NCI-H146 treated with DMSO at 0.1 percent for 48 hours (cell line): ENCODE data around the gene IRF2.

Experiments
- DNase-seq: peaks from one replicate; lab custom pipeline; 2025; ENCODE audit not compliant: unreplicated experiment; lab: John Stamatoyannopoulos, UW

The IRF2 gene

DNA sequence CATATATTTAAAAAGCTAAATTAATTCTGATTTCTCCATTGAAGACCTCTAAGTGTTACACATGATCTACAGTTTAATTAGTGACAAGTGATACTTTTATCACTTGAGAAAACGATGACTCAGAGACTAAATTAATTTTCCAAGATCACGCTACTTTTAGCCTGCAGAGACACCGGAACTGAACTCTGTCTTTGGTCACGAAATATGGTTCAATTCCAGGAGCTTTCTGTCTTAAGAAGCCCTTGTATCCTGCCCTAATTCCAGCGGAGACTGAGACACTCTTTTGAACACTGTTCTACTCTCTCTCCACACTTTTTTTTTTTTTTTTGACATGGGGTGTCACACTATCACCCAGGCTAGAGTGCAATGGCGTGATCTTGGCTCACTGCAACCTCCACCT, 63.6 kb downstream of the IRF2 start:
- DNase-seq: no peak

DNA sequence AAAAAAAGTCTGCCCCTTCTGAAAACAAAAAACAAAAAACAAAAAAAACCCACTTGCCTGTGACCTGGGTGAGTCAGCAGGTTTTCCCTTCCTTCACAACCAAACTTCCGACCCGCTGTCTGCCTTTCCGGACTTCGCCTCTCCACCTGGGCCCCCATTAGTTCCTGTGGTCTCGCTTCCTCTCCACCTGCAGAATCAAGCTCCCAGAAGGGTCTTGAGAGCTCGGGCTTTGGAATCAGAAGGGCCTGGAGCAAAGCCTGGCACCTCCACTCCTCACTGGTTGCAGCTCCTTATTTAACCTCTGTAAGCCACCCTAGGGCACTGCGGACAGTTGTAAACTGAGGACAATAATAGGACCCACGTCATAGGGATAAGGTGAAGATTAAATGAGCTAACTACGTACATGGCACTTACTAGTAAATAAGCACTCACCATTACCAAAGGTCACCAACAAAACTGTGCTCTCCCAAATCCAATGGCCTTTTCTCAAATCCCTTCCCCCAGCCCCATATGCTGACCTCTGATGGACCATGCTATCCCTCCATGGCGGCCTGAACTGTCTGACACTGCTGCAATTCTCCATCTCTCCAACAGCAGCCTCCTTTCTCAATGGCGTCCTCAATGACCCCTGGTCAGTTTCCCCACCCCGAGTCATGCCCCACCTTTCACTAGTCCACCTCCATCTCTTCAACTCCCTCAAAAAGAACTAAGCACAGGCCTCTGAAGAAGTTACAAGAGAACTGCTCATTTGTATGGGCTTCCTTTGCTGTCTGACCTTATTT, 64.2 kb downstream of the IRF2 start:
- DNase-seq: no peak

- no peak for DNase-seq
Measured at GRCh38 chr4:184409502-184409901, 64.8 kb downstream of the IRF2 start.

- no peak for DNase-seq
Measured at GRCh38 chr4:184408684-184409081, 65.7 kb downstream of the IRF2 start.

GRCh38 chr4:184408021-184408683, 66.2 kb downstream of the IRF2 start:
- DNase-seq: no peak

GRCh38 chr4:184406958-184407391, 67.4 kb downstream of the IRF2 start:
- DNase-seq: no peak

DNA sequence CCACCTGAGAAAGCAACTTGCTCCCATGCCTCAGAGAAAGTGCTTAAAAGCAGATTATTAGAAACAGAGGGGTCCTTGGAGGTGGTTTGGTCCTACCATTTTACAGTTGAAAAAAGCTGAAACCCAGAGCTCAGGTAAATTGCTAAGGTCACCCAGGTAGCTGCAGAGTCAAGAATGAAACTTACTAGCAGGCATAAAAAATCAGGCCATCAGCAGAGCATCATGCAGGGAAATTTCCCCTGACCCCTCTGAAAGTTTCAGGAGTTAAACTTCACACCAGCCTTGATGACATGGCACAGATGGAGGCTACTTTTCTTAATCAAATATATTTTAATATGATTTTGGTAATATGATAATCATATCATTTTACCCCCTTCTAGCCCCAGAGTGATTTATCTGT, 70.3 kb downstream of the IRF2 start:
- DNase-seq: no peak

DNA sequence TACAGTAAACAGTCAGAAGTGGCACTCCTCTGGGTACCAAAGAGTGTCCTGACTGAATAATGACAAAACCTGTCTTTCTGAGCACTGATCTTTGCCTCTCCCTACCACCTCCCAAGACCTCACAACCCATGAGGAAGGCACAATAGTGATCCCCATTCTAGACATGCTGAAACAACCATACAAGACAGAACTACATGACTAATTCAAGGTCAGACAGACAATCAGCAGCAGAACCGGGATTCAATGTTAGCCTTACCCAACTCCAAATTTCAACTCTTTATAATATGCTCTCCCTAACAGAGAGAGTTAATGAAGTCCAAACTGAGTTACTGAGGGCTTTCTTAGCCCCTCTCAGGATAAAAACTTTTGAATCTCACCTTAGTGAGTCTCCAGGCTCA, 71.0 kb downstream of the IRF2 start:
- DNase-seq: no peak

- DNase-seq: no peak
Measured at GRCh38 chr4:184402740-184403383, 71.5 kb downstream of the IRF2 start.

DNA sequence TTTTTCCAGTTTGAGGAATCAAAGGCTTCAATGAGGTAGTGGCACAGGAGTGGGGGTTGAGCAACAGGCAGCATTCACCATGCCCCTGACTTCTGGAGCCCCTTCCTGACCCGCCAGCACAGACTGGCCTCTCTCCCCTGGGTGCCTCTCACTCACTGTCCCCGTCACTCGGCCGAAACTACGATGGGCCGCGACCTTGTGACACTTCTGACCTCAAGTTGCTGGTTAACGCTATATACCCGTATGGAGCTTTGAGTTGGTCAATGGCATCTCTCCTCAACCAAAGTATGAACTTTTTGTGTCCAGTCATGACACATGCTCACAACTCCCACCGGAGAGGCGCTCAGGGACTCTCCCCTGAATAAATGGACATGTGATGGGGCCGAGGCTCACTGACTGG, 72.1 kb downstream of the IRF2 start:
- DNase-seq: no peak

DNA sequence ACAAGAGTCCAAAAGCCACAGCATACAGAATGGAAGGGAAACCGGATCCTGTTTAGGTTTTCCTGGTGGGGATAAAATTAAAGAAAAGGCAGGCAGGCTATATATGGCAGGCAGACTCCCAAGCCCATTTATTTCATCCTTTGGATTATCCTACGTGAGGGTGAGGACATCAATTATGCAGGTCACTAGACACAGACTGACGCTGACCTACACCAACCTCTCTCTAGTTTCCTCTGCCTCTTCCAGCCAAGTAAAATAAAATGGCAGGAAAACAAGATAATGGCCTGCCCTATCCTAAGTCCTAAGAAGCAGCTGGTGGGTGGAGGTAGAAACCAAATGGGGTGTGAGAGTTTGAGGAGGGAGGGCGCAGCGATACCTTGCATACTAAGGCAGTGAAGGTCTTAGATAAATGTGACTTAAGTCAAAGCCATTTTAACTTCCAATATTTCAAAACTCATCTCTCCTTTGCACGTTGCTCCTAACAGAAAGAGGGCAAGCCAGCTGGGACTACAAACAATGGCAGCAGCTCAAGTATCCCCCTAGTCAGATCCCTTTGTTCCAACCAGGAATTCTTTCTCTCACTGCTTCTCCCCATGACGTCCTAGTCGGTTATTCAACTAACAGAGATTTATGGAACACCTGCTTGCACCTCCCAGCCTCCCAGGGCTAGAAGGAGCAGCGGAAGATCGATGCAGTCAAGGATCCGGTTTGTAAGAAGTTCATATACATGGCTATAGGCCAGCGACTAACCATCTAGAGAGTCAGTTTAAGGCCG, 72.8 kb downstream of the IRF2 start:
- peak; percentile 58 for DNase-seq

- no peak for DNase-seq
Measured at GRCh38 chr4:184400891-184401290, 73.5 kb downstream of the IRF2 start.

GRCh38 chr4:184400375-184400870, 73.9 kb downstream of the IRF2 start:
- no peak for DNase-seq

DNA sequence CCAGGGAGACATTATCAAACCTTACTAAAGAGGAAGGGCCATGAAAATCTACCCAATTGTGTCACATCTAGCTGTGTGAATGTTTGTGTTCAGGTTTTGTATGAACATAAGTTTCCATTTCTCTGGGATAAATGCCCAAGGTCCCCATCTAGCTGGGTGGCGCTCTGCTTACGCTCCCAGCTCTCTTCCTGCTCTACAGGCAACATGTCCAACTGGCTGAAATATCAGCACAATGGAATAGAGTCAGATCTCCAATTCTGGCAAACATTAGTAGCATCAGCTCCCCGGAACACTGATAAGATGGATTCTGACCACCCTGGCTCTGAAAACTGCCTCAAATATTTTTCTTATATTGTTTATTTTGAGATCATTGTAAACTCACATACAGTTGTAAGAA, 74.8 kb downstream of the IRF2 start:
- DNase-seq: no peak

DNA sequence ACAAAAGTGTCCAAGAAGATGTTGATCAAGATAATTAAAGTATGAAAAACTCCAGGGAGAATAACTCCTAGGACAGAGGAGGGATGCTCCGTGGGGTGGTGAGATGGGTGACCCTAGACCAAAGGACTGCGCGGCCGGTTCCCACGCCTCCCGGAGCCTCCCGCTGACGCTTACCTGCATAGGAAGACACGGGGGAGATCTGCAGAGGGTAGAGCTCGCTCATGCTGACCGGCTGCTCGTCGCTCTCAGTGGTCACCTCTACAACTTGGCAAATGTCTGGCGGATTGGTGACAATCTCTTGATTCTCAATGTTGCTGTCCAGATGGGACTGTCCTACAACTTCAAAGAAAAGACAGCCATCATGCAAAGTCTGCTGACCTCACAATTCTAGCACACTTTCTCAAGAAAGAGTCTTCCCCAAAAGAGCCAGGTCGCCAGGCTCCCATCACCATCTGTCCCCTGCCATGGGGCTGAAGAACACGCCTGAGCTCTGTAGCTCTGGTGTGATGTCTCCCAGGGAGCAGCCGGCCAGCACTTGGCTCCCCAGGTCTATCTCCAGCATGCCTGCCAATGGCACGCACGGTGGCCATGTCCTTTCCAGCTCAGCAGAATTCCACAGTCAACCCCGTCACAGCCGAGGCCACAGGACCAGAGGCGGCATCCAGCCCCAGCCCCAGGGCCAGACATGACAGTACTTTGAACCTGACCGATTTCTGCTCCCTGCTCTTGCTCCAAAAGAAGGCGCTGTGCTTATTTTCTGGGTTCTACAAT, 75.4 kb downstream of the IRF2 start:
- DNase-seq: no peak

DNA sequence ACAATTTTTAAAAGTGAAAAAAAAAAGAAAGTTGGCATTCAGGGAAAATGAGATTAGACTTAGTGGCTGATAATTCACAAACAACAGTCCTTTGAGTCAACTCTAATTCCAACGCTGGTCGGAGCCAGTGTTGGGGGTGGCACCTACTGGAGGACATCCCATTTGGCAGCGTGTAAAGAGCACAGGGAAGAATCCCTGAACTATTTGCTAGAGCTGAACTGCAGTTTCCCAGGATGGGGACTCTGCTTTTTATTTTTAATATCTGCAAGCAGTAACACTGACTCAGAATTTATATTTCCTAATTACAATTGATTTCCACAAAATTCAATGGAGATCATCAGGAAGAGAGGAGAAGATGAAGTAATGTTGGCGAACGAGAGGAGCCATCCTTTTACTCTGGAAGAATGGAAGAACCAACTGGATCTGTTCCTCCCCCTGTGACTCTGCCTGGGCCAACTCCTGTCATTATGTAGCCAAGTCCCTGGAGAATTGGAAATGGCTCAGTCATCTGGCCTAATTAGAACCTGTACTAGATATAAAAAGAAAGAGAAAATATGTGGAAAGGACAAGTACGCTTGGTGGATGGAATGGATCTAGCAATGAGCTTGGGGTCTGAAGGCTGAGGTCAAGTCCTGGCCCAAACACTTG, 76.7 kb downstream of the IRF2 start:
- DNase-seq: no peak

DNA sequence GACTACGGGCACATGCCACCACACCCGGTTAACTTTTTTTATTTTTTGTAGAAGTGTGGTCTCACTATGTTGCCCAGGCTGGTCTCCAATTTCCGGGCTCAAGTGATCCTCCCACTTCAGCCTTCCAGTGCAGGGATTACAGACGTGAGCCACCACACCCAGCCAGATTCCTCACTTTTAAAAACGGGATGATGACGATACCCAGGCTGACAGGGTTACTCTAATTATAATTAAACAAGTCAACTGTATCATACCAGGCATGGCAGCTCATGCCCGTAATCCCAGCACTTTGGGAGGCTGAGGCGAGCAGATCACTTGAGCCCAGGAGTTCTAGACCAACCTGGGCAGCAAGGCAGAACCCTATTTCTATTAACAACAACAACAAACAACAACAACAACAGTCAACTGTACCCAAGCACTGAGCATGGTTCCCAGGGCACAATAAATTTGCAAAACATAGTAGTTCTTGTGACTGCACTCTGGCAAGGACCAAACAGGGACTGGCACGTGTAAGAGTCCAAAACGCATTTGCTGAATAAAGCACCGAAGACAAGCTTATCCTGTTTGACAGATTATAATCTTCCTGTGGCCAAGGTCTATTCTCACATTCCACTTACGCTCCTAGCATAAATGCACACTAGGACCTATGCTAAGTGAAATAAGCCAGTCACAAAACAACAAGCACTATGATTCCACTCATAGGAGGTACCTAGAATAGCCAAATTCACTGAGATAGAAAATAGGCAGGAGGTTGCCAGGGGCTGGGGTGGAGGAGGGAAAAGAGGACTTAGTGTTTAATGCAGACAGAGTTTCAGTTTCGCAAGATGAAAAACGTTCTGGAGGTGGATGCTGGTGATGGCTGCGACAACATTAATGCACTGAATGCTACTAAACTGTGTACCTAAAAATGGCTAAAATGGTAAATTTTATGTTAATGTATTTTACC, 77.5 kb downstream of the IRF2 start:
- no peak for DNase-seq

DNA sequence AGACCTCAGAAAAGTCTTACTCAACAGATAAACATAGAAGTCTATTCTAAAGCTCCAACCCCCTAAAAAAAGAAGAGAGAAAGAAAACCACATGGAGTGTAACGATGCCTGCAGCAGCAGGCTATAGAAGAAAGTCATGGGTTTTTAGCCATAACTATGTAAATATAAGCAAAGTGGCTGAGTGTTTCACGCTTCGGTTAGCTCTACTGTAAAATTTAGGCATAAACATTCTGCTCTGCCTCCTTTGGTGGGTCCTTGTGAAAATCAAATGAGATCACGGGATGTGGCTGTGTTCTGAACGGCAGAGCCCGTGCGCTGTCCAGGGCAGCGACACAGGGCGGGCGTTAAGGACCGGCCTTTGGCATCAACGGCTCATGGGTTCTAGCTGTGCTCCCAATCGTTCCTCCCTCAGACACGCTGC, 78.4 kb downstream of the IRF2 start:
- DNase-seq: no peak

DNA sequence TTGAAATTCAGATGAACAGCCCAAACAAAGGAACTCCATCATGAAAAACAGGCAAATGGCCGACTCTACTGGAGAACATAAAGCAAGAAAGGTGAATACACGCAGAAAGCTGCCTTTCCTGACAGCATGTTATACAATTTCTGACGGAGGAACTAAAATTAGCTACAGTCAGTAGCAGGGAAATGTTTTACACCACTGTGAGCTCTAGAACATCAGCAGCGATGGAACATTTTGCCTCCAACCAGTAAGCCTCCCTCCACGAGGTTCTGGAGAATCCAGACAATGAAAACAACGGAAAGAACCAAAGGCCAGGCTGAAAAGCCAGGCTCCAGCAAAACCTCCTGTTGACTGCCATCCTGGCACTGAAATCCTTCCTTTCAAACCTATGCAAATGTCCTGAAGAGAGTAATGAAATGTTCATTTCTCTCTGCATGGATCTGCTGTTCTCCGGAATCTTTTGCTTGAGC, 78.9 kb downstream of the IRF2 start:
- DNase-seq: no peak
